ENCODE measurements around the gene LGMN.
"Not testable (repeated sequence)": the region's sequence is repeated elsewhere in the genome, so short reads cannot be mapped to it uniquely, and the experiment has no call there.

LGMN gene

GRCh38 chr14:92683041-92683440 is 65.4 kb downstream of the LGMN start:
- H3K4me3 ChIP-seq (replicated peaks; ENCODE audit: insufficient read depth, low read length), result no peak overlapping the region
- no peak for TF ChIP-seq GABPA (IDR thresholded peaks at IDR 0.05; ENCODE audit: low read depth)
- no peak for TF ChIP-seq REST (IDR thresholded peaks at IDR 0.05; ENCODE audit: insufficient replicate concordance, low read depth)
- TF ChIP-seq CTCF (IDR thresholded peaks at IDR 0.05; ENCODE audit: insufficient read depth, low read length), result no peak
- TF ChIP-seq SPI1 (IDR thresholded peaks at IDR 0.05; ENCODE audit: borderline replicate concordance, low read depth), result no peak
- no peak for TF ChIP-seq POLR2AphosphoS5 (IDR thresholded peaks at IDR 0.05; ENCODE audit: low read depth)
- no peaks in the 10 kb centered on the region for H3K27me3 ChIP-seq (ENCODE audit: insufficient read depth, poor library complexity, severe bottlenecking)
- no peak for DNase-seq (ENCODE audit: low read depth in 1 of 2, low spot score in 1 of 2)
- no peak overlapping the region for H3K27ac ChIP-seq (replicated peaks)

GRCh38 chr14:92680781-92681650 is 67.4 kb downstream of the LGMN start:
- Histone ChIP-seq H3K27ac (replicated peaks) (no peak overlapping the region), H3K27me3 (ENCODE audit: insufficient read depth, poor library complexity, severe bottlenecking) (no peaks in the 10 kb centered on the region), H3K4me3 (replicated peaks; ENCODE audit: insufficient read depth, low read length) (no peak overlapping the region)
- DNase-seq (ENCODE audit: low read depth in 1 of 2, low spot score in 1 of 2), result peak in 1 of 2 experiments; percentile 79
- TF ChIP-seq CTCF (IDR thresholded peaks at IDR 0.05; ENCODE audit: insufficient read depth, low read length) (peak; percentile 87), POLR2AphosphoS5 (IDR thresholded peaks at IDR 0.05; ENCODE audit: low read depth) (no peak), SPI1 (IDR thresholded peaks at IDR 0.05; ENCODE audit: borderline replicate concordance, low read depth) (peak; percentile 43; the same call in 1 of the 2 replicates), REST (IDR thresholded peaks at IDR 0.05; ENCODE audit: insufficient replicate concordance, low read depth) (no peak), GABPA (IDR thresholded peaks at IDR 0.05; ENCODE audit: low read depth) (no peak)

- H3K27ac ChIP-seq (replicated peaks); DNase-seq (ENCODE audit: low read depth in 1 of 2, low spot score in 1 of 2); H3K27me3 ChIP-seq (ENCODE audit: insufficient read depth, poor library complexity, severe bottlenecking); H3K4me3 ChIP-seq (replicated peaks; ENCODE audit: insufficient read depth, low read length): not testable (repeated sequence)
Measured at GRCh38 chr14:92680330-92680729, 68.1 kb downstream of the LGMN start.

GRCh38 chr14:92679246-92679645 is 69.2 kb downstream of the LGMN start:
- Histone ChIP-seq H3K27ac (replicated peaks) (no peak overlapping the region), H3K4me3 (replicated peaks; ENCODE audit: insufficient read depth, low read length) (no peak overlapping the region), H3K27me3 (ENCODE audit: insufficient read depth, poor library complexity, severe bottlenecking) (no peaks in the 10 kb centered on the region)
- TF ChIP-seq GABPA (IDR thresholded peaks at IDR 0.05; ENCODE audit: low read depth), result no peak
- TF ChIP-seq REST (IDR thresholded peaks at IDR 0.05; ENCODE audit: insufficient replicate concordance, low read depth), result no peak
- no peak for TF ChIP-seq POLR2AphosphoS5 (IDR thresholded peaks at IDR 0.05; ENCODE audit: low read depth)
- DNase-seq (ENCODE audit: low read depth in 1 of 2, low spot score in 1 of 2), result no peak
